Esophagus muscularis mucosa (tissue), 4 donors: Measurements from ENCODE around the gene EGR2. TPM values are rescaled to one million over a fixed set of nuclear protein-coding genes. Genes with fewer than 3 reads are reported as not detected.

Experiments
- DNase-seq: peaks from one replicate; pipeline ENCODE4 v3.0.0-alpha.2; 2017; ENCODE audit errors: extremely low spot score
- H3K27ac ChIP-seq, 4 donors: fragments of 200-600 bp; sonication (generic); replicated peaks in 1 of 4; 1 replicate in 3 of 4; 2 replicates in 1 of 4; pipeline ENCODE4 v1.5.1; 2016 to 2019; ENCODE audit warnings: mild to moderate bottlenecking in 1 of 4
- H3K27me3 ChIP-seq, 4 donors: fragments of 200-600 bp; sonication (generic); one replicate each; pipeline versions ENCODE4 v1.5.1 to v1.6.0; 2016 to 2019
- H3K36me3 ChIP-seq, 4 donors: fragments of 200-600 bp; sonication (generic); one replicate each; pipeline ENCODE4 v1.5.1; 2016 to 2019
- H3K4me1 ChIP-seq, 4 donors: fragments of 200-600 bp; sonication (generic); one replicate each; pipeline ENCODE4 v1.5.1; 2016 to 2019
- H3K4me3 ChIP-seq, 4 donors: fragments of 200-600 bp; sonication (generic); 1 replicate in 2 of 4; 2 replicates in 2 of 4; pipeline ENCODE4 v1.5.1; 2016 to 2019; ENCODE audit warnings: mild to moderate bottlenecking in 4 of 4, moderate library complexity in 1 of 4
- H3K9me3 ChIP-seq, 4 donors: fragments of 200-600 bp; sonication (generic); 1 replicate in 3 of 4; 2 replicates in 1 of 4; pipeline ENCODE4 v1.5.1; 2016 to 2019
- EP300 ChIP-seq: sonication (generic); formaldehyde crosslinking; IDR thresholded peaks from one replicate; pipeline ENCODE4 v1.6.1; 2017; ENCODE audit warnings: antibody characterized with exemption
- POLR2A ChIP-seq: fragments of 450-650 bp; IDR thresholded peaks from one replicate; pipeline ENCODE4 v1.6.1; 2017; ENCODE audit warnings: antibody characterized with exemption, moderate library complexity, mild to moderate bottlenecking, low read depth
- POLR2AphosphoS5 ChIP-seq, 2 donors: sonication (generic); formaldehyde crosslinking; IDR thresholded peaks; one replicate each; pipeline ENCODE4 v1.6.1; 2017; ENCODE audit warnings: antibody characterized with exemption in 2 of 2
- WGBS: methylation state at CpG from one replicate; pipeline ENCODE4 v1.1.5; 2018; 5-methylcytosine and 5-hydroxymethylcytosine counted together
- intact Hi-C: fragments of 100-400 bp; cut with DNase I; formaldehyde crosslinking; loops from one replicate; pipeline ENCODE4 v1.15.1; 2023
- total RNA-seq, 4 donors: library from RNA; depleted of rRNA; stranded (reverse); fragments of >200 nt; gene quantifications; one replicate each; pipeline versions ENCODE4 v1.1.0 to v1.2.1, GENCODE V29; 2016
- TF ChIP-seq, protein P1 (sequence below), 3 experiments: fragments of 200-600 bp in 2 of 3; fragments of 450-650 bp in 1 of 3; sonication (generic) in 2 of 3; IDR thresholded peaks; one replicate each; pipeline ENCODE4 v1.5.1; 2017 to 2019; ENCODE audit warnings: antibody characterized with exemption in 3 of 3, mild to moderate bottlenecking in 2 of 3, moderate library complexity in 1 of 3

EGR2 gene
- total RNA-seq, 4 donors from 2014 or later, result 0.26 to 4.0 (median 1.5) TPM

DNA sequence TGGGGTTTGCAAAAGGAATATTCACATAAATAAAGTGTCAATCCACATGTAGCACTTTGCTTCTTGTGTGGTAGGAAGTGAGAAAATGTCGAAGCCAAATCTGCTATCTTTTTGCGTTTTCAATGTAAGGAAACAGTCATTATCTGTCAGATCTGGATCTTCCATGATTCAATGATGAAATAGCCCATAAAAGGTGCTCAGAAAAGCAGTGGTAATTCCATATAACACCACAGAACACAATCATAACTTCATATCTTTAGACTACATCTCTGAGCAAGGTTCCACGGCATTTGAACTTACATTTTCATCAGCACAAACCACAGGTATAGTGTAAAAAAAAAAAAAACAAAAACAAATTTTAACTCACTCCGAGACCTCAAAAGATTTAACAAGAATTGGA, 39.9 kb upstream of the EGR2 start:
- no peak overlapping the region for H3K27ac ChIP-seq
- intact Hi-C loops, result no loop called here
- H3K9me3 ChIP-seq, result no peaks in the 10 kb centered on the region
- H3K4me3 ChIP-seq, result no peak overlapping the region
- DNase-seq, result no peak
- WGBS, result 82% methylated on average over 4 of the region's 4 CpGs
- no peaks in the 10 kb centered on the region for H3K36me3 ChIP-seq
- TF ChIP-seq EP300 (no peak), POLR2AphosphoS5 (IDR thresholded peaks at IDR 0.05) (no peak), POLR2A (no peak)
- TF ChIP-seq, protein P1, sequence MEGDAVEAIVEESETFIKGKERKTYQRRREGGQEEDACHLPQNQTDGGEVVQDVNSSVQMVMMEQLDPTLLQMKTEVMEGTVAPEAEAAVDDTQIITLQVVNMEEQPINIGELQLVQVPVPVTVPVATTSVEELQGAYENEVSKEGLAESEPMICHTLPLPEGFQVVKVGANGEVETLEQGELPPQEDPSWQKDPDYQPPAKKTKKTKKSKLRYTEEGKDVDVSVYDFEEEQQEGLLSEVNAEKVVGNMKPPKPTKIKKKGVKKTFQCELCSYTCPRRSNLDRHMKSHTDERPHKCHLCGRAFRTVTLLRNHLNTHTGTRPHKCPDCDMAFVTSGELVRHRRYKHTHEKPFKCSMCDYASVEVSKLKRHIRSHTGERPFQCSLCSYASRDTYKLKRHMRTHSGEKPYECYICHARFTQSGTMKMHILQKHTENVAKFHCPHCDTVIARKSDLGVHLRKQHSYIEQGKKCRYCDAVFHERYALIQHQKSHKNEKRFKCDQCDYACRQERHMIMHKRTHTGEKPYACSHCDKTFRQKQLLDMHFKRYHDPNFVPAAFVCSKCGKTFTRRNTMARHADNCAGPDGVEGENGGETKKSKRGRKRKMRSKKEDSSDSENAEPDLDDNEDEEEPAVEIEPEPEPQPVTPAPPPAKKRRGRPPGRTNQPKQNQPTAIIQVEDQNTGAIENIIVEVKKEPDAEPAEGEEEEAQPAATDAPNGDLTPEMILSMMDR (IDR thresholded peaks at IDR 0.05), result no peak
- H3K27me3 ChIP-seq, result no peaks in the 10 kb centered on the region
- H3K4me1 ChIP-seq, result no peaks in the 10 kb centered on the region

DNA sequence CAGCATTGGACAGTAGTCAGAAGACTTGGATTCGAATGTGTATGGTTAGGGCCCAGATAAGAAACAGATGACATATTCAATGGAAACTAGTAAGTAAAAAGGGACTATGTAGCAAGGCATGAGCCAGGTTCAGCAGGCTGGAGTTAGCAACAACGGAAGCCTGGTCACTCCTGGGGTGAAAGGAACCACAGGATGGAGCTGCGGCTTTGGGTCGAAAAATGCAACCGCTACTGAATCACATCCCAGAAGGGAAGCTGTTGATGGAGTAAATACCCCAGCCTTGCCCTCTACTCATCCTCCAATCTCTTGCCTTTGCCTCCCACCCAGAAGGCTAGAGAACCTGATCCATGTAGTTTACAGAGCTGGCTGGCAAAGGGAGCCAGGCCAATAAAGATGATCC, 37.5 kb upstream of the EGR2 start:
- DNase-seq, result no peak
- Histone ChIP-seq H3K27me3 (no peaks in the 10 kb centered on the region), H3K4me1 (no peaks in the 10 kb centered on the region), H3K9me3 (no peaks in the 10 kb centered on the region), H3K4me3 (no peak overlapping the region), H3K36me3 (no peaks in the 10 kb centered on the region), H3K27ac (no peak overlapping the region)
- WGBS, result 71% methylated on average over 5 of the region's 5 CpGs
- TF ChIP-seq, protein P1 (IDR thresholded peaks at IDR 0.05), result no peak
- TF ChIP-seq EP300 (no peak), POLR2AphosphoS5 (IDR thresholded peaks at IDR 0.05) (no peak), POLR2A (no peak)
- intact Hi-C loops, result no loop called here

DNA sequence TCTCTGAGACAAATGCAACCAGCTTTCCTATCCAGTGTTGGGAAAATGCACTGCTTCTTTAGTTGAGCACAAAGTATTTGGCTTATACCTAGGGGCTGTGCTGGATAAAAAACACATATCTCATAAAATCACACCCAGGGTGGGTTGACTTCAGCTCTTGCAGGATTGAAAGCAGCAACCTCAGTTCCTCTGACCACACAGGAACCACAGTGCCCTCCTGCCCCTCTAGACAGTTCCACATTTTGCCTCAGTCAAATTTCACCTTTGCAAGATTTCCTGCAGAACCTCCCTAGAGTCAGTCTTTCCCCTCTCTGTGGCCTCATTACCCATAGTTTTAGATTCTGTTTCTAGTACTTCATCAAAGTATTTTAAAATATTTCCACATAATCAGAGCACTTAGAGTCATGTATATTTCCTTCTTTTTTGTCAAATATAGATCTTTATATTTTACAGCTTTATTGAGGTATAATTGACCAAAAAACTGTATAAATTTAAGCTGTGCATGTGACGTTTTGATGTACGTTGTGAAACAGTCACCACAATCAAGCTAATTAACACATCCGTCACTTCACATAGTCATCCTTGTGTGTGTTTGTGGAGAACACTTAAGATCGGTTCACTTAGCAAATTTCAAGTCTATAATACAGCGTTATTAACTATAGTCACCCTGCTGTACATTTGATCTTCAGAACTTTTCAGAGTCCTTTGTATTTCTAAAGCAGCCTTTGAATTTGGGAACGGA, 37.0 kb upstream of the EGR2 start:
- no peak for DNase-seq
- H3K9me3 ChIP-seq, result peaks cover 0 to 3% (median 2%) of the 10 kb centered on the region in 4 donors
- no peaks in the 10 kb centered on the region for H3K36me3 ChIP-seq
- whole genome bisulfite sequencing, result 76% methylated on average over 6 of the region's 6 CpGs
- H3K4me3 ChIP-seq, result no peak overlapping the region
- no peak for TF ChIP-seq EP300
- TF ChIP-seq, protein P1 (IDR thresholded peaks at IDR 0.05), result no peak
- no peak for TF ChIP-seq POLR2A
- no peak for TF ChIP-seq POLR2AphosphoS5 (IDR thresholded peaks at IDR 0.05)
- no peaks in the 10 kb centered on the region for H3K27me3 ChIP-seq
- H3K4me1 ChIP-seq, result no peaks in the 10 kb centered on the region
- intact Hi-C loops, result no loop called here
- no peak overlapping the region for H3K27ac ChIP-seq

DNA sequence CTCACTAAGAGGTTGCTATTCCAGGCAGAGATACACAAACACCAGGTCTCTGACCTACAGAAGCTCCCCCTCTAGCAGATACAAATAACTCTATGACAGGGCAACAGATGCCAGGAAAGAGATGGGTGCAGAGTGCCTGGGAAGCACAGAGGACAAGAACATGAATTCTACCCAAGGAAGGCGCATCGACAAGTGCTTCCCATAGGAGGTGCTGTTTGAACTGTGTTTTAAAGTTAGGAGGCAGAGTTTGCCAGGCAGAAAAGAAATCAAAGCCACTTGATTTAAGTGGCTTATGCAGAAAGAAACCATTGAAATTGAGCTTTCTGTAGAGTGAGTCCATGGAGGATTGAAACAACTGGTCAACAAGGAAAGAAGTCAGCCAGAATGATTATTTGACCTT, 35.3 kb upstream of the EGR2 start:
- WGBS, result 59% methylated on average over 2 of the region's 2 CpGs
- DNase-seq, result no peak
- Histone ChIP-seq H3K27me3 (no peaks in the 10 kb centered on the region), H3K36me3 (no peaks in the 10 kb centered on the region), H3K27ac (no peak overlapping the region), H3K4me1 (no peaks in the 10 kb centered on the region), H3K9me3 (peaks cover 0 to 19% (median 19%) of the 10 kb centered on the region in 4 donors), H3K4me3 (no peak overlapping the region)
- TF ChIP-seq POLR2AphosphoS5 (IDR thresholded peaks at IDR 0.05) (no peak), EP300 (no peak), POLR2A (no peak)
- TF ChIP-seq, protein P1 (IDR thresholded peaks at IDR 0.05), result no peak
- intact Hi-C loops, result no loop called here

DNA sequence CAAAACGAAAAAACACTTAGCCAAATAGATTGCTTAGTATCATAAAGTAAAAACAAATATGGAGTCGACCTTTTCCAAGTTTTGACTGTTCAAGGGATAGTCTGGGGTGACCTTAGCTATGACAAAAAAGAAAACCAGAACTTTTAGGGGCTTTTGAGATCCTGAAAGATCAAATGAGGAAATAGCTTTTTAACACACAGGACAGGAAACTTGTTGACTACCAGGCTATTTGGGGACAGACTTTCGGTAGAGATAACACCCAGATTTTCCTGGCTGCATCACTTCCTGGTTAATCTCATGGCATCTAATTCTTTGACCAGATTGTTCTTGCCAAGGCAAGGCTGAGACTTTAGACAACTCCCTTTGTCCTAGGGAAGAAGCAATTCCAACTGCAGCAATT, 34.5 kb upstream of the EGR2 start:
- no peaks in the 10 kb centered on the region for H3K4me1 ChIP-seq
- H3K27me3 ChIP-seq, result no peaks in the 10 kb centered on the region
- no peak for DNase-seq
- intact Hi-C loops, result no loop called here
- H3K9me3 ChIP-seq, result peaks cover 0 to 22% (median 19%) of the 10 kb centered on the region in 4 donors
- TF ChIP-seq POLR2A, result no peak
- TF ChIP-seq, protein P1 (IDR thresholded peaks at IDR 0.05), result no peak
- no peak for TF ChIP-seq POLR2AphosphoS5 (IDR thresholded peaks at IDR 0.05)
- no peak for TF ChIP-seq EP300
- 62% methylated on average over 3 of the region's 3 CpGs for WGBS
- no peak overlapping the region for H3K27ac ChIP-seq
- H3K4me3 ChIP-seq, result no peak overlapping the region
- no peaks in the 10 kb centered on the region for H3K36me3 ChIP-seq
